GF-D8 (cell line): ENCODE measurements around the gene ZNF57.
A peak's percentile ranks its signal among the peaks of the same experiment; 100 is the strongest.
"Not testable (repeated sequence)": the region's sequence is repeated elsewhere in the genome, so short reads cannot be mapped to it uniquely, and the experiment has no call there.

Experiments used
- DNase-seq: peaks from one replicate; lab custom pipeline; 2025; lab: John Stamatoyannopoulos, UW

ZNF57 gene

DNA sequence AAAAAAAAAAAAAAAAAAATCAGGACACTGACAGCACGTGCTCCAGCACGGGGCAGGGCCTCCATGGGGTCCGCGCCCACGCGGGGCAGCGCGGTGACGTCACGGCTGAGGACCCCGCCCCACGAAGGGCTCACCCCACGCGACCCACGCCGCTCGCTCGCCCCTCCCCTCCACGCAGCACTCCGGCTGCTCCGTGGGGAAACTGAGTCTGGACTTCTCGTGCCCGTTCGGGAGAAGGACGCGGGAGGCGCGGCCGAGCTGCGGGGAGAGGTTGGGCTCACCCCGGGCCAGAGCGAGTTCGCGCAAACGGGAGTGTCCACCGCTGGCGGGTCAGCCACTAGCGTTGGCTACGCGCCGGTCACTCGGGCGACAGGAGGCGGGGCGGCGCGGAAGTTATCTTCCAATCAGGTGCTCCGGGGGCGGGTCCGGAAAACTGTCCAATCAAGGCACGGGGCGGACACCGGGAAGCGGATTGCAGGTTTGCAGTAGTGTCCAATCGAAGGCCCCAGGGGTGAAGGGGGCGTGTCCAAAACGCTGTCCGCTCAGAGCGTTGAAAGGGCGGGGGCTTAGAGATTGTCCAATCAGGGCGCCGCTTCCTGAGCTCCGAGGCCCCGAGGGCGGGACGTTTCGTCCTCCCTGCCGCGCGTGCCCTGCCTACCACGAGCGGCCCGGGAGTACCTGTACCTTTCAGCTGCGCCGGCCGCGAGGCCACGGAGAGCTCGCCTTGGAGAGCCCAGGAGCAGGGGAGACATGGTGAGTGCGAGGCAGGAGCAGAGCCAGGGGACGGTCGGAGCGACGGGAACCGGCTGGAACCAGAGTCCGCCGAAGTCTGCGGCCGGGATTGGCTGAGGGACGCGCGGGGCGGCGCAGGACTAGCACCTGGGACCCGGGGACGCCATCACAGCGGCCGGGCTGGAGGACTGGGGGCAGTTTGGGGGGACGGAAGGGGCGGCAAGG lies at the start of gene ZNF57:
Gene ZNF57 (plus strand): TSS at position 633 of the 957 bp plus-strand sequence. CDS start 118 bp downstream, at position 751.
- peak; percentile 96 for DNase-seq

DNA sequence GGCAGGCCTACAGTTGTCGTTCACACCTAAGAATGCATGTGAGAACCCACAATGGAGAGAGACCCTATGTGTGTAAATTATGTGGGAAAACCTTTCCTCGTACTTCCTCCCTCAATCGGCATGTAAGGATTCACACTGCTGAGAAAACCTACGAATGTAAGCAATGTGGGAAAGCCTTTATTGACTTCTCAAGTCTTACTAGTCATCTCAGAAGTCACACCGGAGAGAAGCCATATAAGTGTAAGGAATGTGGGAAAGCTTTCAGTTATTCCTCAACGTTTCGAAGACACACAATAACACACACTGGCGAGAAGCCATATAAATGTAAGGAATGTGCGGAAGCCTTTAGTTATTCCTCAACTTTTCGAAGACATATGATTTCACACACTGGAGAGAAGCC lies 48.1 kb upstream of the ZNF57 start:
- DNase-seq: no peak

DNA sequence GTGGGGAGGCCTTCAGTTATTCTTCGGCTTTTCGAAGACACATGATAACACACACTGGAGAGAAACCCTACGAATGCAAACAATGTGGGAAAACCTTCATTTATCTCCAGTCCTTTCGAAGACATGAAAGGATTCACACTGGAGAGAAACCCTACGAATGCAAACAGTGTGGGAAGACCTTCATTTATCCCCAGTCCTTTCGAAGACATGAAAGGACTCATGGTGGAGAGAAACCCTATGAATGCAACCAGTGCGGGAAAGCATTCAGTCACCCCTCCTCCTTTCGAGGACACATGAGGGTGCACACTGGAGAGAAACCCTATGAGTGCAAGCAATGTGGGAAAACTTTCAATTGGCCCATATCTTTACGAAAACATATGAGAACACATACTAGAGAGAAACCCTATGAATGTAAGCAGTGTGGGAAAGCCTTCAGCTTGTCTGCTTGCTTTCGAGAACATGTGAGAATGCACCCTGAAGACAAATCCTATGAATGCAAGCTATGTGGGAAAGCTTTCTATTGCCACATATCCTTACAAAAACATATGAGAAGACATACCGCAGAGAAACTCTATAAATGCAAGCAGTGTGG lies 47.6 kb upstream of the ZNF57 start:
- no peak for DNase-seq

DNA sequence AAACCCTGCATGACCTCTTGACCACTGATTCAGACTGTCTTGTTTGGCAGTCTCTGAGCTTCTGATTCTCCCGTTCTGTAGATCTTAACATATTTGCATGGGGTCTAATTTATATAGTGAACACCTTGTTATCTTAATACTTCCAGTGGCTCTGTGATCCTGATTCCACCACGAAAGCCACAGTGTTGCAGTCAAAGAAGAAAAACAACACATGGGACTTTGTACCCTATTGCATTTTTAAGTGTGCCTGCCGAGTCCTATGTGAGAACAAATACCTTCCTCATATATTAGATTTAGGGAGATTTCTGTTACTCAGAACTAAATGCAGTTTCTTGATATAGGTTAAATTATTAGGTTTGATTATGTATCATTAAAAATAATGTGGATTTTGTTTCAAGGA lies 45.9 kb upstream of the ZNF57 start:
- DNase-seq: no peak

DNA sequence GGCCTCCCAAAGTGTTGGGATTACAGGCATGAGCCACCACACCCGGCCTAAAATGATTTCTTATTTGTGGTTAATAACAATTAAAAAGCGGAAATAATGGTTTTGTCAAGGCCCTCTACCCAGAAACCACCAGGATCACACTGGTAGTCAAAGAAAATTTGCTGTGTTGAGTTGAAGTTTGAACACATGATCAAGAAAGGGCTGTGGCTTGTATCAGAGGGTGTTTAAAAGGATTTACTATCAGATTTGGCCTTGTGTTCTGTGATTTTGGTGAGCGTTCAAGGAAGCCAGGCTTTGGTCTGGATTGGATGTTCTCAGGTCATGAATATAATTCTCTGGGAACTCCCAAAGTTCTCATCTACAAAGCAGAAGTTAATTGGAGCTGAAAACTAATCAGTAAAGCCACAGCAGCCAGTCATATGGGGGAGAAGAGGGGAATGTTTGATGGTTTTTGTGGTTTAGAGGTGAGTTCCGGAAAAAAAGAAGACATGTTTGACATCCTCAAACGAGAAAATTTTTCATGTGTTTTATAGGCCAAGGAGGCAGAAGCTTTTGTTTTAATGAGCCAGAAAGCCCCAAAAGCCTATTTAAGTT lies 44.2 kb upstream of the ZNF57 start:
- no peak for DNase-seq

DNA sequence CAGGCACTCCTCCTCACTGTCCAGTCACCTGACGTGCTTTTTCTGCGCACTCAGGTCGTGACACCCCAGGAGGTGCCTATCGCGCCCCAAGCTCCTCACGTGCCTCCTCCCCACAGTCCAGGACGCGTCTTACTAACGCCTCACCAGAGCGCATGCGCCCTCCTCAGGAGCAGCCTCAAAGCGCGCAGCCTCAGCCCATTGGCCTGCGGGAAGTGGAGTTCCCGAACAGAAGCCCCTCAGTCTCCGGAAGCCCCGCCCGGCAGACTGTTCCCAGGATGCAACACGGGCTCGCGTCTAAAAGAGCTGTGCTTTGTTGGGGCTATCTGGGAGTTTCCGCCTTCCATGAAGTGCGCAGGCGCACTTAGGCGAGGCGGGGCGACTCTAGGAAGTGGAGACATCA lies 41.9 kb upstream of the ZNF57 start:
- DNase-seq: no peak

DNA sequence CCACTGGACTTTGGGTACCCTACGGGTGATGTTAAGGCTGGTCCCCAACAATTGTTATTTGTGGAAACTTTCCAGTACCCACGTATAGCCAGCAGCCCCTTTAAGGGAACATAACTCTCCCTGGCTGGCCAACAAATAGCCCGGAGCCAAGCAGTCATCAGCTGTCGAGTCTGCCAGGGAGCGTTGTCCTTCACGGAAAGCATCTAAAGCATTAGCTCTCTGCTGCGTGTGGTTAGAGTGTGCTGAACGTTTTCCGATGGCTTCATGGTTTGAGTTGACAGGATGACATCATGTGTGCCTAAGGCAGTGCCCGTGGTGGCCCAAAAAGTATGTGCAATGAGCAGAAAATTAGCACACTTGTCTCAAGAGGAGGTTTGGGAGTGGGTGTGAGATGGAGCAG lies 36.9 kb upstream of the ZNF57 start:
- no peak for DNase-seq

DNA sequence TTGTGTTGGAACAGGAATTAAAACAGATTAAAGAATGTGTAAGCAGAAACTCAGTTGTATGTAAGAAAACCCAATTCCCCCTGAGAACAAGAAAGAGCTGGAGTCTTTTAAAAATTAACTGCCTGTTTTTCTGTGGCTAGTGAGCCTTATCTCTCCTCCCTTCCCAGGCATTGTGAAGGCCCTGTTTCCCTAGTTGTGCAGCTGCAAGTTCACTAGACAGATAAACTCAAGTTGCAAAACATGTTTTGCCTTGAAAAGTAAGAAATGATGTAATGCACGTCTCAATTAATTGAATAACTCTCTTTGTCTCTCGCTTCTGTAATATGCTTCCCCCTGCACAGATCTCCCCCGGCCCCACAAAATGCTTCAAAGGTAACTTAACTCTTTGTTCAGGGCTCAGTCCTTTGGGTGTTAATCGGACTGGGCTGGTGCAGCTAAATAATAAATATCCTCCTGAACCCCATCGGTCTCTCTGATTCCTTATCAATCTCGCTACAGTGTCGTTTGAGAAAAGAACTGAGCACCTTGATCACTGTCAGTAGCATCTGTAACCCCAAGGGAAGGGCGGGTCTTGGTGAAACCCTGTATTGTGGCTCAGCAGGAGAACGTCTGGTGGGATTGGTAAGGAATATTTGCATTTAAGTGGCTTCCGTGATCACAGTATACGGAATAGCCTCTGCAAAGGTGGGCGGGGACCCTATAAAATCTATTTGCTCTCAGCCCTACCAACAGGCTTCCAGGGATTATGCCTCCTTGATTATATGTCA lies 35.2 kb upstream of the ZNF57 start:
- DNase-seq: peak; percentile 42

DNA sequence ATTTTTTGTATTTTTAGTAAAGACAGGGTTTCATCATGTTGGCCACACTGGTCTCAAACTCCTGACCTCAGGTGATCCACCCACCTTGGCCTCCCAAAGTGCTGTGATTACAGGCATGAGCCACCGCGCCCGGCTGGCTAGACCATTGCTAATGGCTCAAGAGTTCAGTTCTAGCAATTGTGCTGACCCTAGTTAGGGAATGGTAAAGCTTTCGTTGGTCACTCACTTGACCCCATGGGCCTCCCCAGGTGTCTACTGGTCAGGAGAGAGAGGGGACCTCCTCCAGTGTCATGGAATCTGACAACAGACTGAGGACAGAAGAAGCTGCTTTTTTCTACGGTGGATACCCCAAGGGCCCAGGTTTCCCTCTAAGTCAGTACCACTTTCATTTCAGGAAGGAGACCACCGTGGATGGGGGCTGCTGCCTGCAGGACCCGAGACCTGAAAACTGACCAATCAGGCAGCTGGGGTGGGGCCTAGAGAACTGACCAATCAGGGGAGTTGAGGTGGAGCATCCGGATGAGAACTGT lies 34.2 kb upstream of the ZNF57 start:
- DNase-seq: no peak

DNA sequence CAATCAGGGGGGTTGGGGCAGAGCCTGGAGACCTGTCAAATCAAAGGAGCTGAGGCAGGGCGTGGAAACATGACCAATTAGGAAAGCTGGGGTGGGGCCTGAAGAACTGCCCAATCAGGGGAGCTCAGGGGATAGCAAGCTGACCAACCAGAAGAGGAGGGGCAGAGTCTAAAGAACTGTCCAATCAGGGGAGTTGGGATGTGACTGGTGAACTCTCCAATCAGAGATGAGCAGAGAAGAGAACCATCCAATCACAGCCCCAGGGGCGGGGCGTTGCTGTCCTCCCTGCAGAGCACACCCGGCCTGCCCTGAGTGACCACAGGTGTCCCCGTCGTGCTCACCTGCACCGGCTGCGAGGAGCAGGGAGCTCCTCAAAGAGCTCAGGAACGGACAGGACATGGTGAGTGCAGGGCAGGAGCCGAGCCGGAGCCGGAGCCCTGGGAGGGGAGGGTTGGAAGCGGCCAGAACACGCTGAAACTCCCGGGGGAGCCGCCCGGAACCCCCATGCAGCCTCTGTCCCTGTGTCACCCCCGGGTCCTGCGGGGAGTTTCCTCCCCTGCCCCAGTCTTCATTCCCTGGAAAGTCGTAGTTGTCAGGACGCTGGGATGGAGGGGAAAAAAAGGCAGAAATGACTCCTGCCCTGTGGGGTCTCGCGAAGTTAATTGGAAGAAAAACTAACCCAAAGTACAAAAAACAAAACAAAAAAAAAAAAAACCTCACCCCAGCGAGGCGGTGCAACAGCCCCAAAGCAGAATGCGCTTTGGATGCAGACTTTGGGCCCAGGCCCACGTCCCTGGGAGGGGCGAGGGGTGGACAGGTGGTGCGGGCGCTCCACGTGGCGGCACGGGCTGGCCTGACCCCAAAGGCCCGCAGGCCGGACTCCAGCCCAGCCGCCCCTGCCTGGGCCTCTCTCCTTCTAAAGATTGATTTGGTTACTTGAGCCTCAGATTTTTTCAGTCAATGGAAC lies 33.4 kb upstream of the ZNF57 start, which contains the start of gene ZNF556:
Gene ZNF556 (plus strand): TSS at position 311 of the 967 bp plus-strand sequence. CDS start 87 bp downstream, at position 398.
- DNase-seq: no peak

DNA sequence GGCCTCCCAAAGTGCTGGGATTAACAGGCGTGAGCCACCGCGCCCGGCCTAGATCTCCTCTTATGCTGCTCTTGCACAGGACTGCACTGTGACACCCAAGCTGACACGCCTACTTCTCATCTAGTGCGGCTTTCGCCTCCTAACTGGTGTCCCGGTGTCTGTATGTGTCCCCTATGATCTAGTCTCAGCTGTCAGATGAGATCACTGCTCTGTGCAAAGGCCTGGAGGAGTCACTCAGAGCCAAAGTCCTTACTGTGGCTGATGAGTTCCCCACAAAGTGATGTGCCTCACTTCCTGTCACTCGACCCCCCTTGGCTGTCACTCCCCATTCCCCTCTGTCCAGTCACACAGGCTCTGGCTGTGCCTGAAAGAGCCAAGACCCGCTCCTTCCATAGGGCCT lies 31.1 kb upstream of the ZNF57 start:
- no peak for DNase-seq

DNA sequence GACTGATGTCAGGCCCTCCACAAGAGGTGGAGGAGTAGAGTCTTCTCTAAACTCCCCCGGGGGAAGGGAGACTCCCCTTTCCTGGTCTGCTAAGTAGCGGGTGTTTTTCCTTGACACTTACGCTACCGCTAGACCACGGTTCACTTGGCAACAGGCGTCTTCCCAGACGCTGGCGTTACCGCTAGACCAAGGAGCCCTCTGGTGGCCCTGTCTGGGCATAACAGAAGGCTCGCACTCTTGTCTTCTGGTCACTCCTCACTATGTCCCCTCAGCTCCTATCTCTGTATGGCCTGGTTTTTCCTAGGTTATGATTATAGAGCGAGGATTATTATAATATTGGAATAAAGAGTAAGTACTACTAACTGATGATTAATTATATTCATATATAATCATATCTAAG lies 28.6 kb upstream of the ZNF57 start:
- DNase-seq: not testable (repeated sequence)

DNA sequence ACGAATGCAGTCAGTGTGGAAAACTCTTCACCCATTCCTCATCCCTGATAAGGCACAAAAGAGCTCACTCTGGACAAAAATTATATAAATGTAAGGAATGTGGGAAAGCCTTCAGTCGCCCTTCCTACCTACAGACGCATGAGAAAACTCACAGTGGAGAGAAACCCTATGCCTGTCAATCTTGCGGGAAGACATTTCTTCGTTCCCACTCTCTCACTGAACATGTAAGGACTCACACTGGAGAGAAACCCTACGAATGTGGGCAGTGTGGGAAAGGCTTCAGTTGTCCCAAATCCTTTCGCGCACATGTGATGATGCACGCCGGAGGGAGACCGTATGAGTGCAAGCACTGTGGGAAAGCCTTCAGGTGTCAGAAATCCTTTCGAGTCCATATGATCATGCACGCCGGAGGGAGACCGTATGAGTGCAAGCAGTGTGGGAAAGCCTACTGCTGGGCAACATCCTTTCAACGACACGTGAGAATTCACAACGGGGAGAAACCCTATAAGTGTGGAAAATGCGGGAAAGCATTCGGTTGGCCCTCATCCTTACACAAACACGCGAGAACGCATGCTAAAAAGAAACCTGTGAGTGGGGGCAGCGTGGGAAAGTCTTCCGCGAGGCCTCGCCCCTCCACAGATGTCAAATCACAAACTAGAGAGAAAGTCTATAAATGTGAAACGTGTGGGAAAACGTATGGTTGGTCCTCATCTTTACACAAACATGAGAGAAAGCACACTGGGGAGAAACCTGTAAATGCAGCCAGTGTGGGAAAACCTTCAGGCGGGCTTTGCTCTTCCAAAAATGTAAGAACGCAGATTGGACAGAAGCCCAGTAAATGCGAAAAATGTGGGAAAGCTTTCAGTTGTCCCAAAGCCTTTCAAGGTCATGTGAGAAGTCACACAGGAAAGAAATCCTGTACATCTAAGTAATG lies 23.1 kb upstream of the ZNF57 start:
- DNase-seq: no peak

DNA sequence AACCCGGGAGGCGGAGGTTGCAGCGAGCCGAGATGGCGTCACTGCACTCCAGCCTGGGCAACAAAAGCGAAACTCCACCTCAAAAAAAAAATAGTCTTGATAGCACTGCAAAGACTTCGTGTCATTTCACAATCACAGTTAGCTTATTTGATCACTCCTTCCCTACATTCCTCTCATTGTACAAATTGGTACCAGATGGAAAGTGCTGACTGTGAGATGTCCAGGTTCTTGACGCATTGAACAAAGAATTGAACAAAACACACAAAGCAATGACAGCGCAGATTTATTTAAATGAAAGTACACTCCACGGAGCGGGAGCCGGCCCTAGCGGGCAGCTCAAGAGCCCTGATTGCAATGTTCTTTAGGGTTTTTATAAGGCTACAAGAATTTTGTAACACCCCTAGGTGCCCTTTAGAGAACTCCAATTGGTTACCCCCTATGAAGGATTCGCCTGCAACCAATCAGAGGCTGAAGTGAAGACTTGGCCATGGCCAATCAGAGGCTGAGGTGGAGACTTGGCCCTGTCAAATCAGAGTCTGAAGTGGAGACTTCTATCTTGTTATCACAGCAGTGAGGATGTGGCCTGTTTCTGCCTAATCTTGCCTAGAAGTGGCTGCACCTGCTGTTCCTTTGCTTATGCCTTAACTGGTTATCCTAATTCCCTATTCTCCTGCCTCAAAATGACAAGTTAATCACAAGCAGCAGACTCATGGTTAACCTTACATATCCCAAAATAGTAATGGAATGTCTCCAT lies 16.9 kb upstream of the ZNF57 start:
- no peak for DNase-seq

DNA sequence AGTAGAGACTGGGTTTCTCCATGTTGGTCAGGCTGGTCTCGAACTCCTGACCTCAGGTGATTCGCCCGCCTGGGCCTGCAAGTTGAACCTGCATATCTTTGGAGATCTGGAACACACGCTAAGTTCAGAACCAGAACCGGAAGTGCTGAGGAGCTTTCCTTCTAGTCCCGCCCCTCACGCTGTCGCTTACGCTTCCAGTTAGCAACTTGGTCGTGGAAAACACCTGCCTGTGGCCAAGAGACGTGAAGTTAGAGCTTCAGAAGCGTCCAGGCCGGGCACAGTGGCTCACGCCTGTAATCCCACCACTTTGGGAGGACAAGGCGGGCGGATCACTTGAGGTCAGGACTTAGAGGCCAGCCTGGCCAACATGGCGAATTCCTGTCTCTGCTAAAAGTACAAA lies 15.0 kb upstream of the ZNF57 start:
- no peak for DNase-seq

DNA sequence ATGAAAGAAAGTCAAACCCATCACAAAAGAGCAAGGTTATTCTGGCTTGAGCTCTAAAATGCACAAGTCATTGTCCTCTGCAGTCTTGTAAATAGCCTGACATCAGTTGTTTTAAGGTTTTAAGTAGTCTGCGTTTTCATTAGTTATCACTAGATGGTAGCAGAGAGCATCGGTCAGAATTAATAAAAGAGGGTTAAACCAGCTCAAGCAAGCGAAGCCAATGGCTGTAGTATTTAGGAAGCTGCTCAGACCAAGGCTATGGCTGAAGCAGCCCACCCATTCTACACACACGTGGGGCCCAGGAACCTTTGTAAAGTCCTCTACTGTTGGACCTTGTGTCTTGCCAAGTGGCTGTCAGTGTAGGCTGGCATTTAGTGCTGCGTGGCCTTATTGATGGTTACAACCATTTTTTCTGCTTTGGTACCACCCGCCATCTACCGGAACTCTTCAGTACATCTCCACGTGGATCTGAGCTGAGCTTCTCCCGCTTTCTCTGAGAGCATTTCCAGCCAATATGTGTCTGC lies 13.3 kb upstream of the ZNF57 start:
- DNase-seq: peak; percentile 77

DNA sequence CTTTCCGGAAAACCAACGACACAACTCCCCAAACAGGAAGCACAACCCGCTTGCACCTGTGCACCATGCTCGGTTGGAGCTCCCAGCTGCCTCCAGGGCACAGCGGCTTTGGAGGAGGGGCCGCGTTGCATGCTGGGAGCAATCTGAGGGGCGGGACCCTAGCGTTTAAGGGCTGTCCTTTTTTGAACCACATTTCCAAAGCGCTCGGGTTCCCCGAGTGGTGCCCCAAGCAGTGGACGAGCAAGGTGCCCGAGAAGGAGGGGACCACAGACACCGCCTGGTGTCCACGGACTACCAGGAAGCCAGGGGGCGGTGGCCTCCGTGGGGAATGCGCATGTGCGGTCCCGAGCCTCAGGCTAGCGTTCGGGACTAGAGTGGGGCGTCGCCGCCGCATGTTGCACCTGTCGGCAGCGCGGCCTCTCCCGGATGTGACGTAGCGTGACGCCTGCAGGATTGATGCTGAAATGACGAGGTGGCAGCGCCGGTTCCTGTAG lies 11.9 kb upstream of the ZNF57 start:
- DNase-seq: peak; percentile 83

DNA sequence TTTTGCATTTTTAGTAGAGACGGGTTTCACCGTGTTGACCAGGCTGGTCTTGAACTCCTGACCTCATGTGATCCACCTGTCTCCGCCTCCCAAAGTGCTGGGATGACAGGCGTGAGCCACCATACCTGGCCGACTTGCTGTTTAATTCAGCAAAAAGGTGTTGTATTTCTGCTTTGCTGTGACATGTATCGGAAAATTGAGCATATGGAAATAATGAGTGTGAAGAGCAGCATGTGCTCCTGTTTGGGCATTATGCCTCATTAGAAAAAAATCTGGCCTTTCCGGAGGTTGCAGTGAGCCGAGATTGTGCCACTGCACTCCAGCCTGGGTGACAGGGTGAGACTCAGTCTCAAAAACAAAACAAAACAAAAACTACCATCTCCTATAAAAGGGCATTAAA lies 10.2 kb upstream of the ZNF57 start:
- not testable (repeated sequence) for DNase-seq
